WI38 (cell line): Measurements from ENCODE around the gene SMIM23.

Source experiments
- H3K4me3 ChIP-seq: 2 replicates; pipeline ENCODE4 v1.5.1; 2011; ENCODE audit warnings: low read depth, mild to moderate bottlenecking, control low read depth, low read length
- CTCF ChIP-seq: IDR thresholded peaks from 2 replicates; pipeline ENCODE4 v1.5.1; 2012; ENCODE audit warnings: low read depth, mild to moderate bottlenecking, control low read depth, low read length

The SMIM23 gene

GRCh38 chr5:171757853-171758535 is 27.6 kb upstream of the SMIM23 start:
- TF ChIP-seq CTCF = no peak
- H3K4me3 ChIP-seq = no peak overlapping the region

- no peak for TF ChIP-seq CTCF
Observed at GRCh38 chr5:171759777-171760176, 25.8 kb upstream of the SMIM23 start.

GRCh38 chr5:171762021-171762608 is 23.5 kb upstream of the SMIM23 start:
- H3K4me3 ChIP-seq = no peak overlapping the region
- TF ChIP-seq CTCF = no peak

More at GRCh38 chr5:171759777-171760176, 25.8 kb upstream of the SMIM23 start:
- no peak overlapping the region for H3K4me3 ChIP-seq

GRCh38 chr5:171762903-171763302 is 22.7 kb upstream of the SMIM23 start:
- no peak for TF ChIP-seq CTCF

GRCh38 chr5:171764265-171764664 is 21.4 kb upstream of the SMIM23 start:
- no peak for TF ChIP-seq CTCF
- H3K4me3 ChIP-seq = no peak overlapping the region

More at GRCh38 chr5:171762903-171763302, 22.7 kb upstream of the SMIM23 start:
- H3K4me3 ChIP-seq = no peak overlapping the region

- no peak for TF ChIP-seq CTCF
- no peak overlapping the region for H3K4me3 ChIP-seq
Observed at GRCh38 chr5:171766875-171767274, 18.7 kb upstream of the SMIM23 start.

- TF ChIP-seq CTCF = no peak
- H3K4me3 ChIP-seq = no peak overlapping the region
Observed at GRCh38 chr5:171770153-171770552, 15.5 kb upstream of the SMIM23 start.
